Pancreas (tissue), 10 donors: Measurements from ENCODE around the gene AMACR. TPM values are rescaled to one million over a fixed set of nuclear protein-coding genes. Genes with fewer than 3 reads are reported as not detected.
A peak's percentile ranks its signal among the peaks of the same experiment; 100 is the strongest.

Experiments used
- ATAC-seq, 4 donors: fragments of 200-7000 bp; cut with Tn5 transposase; one replicate each; pipeline versions ENCODE4 v1.8.0 to v1.9.1; 2020; ENCODE audit warnings: mild to moderate bottlenecking in 4 of 4, moderate library complexity in 4 of 4
- DNase-seq, 6 donors: peaks; one replicate each; pipeline ENCODE4 v3.0.0-alpha.2; 2020
- FAIRE-seq: peaks from 2 replicates; lab custom pipeline; 2012; peaks lifted over from hg19 to GRCh38; lab: Jason Lieb, UNC
- H3K27ac ChIP-seq, 4 donors: fragments of 200-600 bp; sonication (generic); 1 replicate in 3 of 4; 2 replicates in 1 of 4; pipeline versions ENCODE4 v1.5.0 to v1.8.0; 2020
- H3K27me3 ChIP-seq, 4 donors: fragments of 200-600 bp; one replicate each; pipeline ENCODE4 v1.8.0; 2021
- H3K36me3 ChIP-seq, 3 donors: fragments of 200-600 bp; sonication (generic) in 1 of 3; one replicate each; pipeline versions ENCODE4 v1.5.0 to v1.8.0; 2020 to 2021
- H3K4me1 ChIP-seq, 3 donors: fragments of 200-600 bp; one replicate each; pipeline ENCODE4 v1.8.0; 2021
- H3K4me3 ChIP-seq, 4 donors: fragments of 200-600 bp; sonication (generic) in 2 of 4; one replicate each; pipeline versions ENCODE4 v1.5.0 to v1.8.0; 2020 to 2021
- H3K9me3 ChIP-seq, 4 donors: fragments of 200-600 bp; one replicate each; pipeline ENCODE4 v1.8.0; 2021
- CTCF ChIP-seq, 4 donors: fragments of 200-600 bp; sonication (generic) in 3 of 4; IDR thresholded peaks; one replicate each; pipeline versions ENCODE4 v1.5.0 to v1.8.0; 2021; ENCODE audit warnings: antibody characterized with exemption in 4 of 4
- WGBS, 2 donors: extraction: QIAGEN DNeasy Blood & Tissue Kit; methylation state at CpG; one replicate each; pipeline ENCODE4 v1.1.7; 2013; 5-methylcytosine and 5-hydroxymethylcytosine counted together
- intact Hi-C, 3 donors: fragments of 100-400 bp; cut with DNase I; formaldehyde crosslinking; loops; one replicate each; pipeline versions ENCODE4 v1.11.1 to v1.14.2; 2022
- polyA plus RNA-seq, 2 donors: library from polyadenylated mRNA; stranded (reverse); fragments of 200-250 nt; gene quantifications; one replicate each; pipeline ENCODE4 v1.2.3, GENCODE V29; 2013
- total RNA-seq, 6 donors: library from RNA; stranded (reverse); fragmentation: NEBNext Ultra II Directional in 4 of 6; extraction: Animal tissue kit (Norgen Biotek cat#: 25700) in 4 of 6; gene quantifications; one replicate each; pipeline versions ENCODE4 v1.2.1 to v1.2.4, GENCODE V29; 2021 to 2023
- donor health status: healthy with polysubstance abuse.
- donor health status: DM: no; HTN: no; CAD: no; lungs with moderate emphysema.
- donor health status: DM: no; HTN: no; CAD: no.
- donor health status: control.
- donor health status: control.
- donor health status: Bipolar disorder and iron deficiency.
- donor health status: DM: yes; HTN: yes; CAD: no.
- donor health status: DM: no; HTN: no; CAD: no.
- donor health status: DM: no; HTN: no; CAD: no.
- donor health status: DM: yes; HTN: yes; CAD: no.

Gene AMACR
- total and polyA plus RNA-seq, 8 donors, result 4.4 to 15.1 (median 10.1) TPM

DNA sequence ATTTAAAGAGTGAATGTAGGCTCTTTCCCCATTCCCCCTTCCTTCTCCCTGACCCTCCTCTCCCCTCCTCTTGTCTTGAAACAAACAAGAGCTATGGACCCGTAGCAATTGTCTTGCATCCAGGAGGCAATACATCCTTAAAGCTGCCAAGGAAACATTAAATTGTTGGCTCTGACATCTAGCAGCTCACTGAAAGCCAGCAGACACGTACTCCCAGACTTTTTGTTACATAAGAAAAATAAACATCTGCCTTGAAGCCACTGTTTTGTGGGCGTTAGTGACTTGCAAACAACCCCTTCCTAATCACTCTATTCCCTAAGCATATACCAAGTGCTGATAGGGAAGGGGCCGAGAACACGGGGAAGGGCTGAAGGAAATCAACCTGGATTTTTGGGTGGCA is 32.0 kb downstream of the AMACR start:
- peak in 1 of 4 donors; percentile 18 for ATAC-seq
- no peak for DNase-seq
- FAIRE-seq, result no peak

DNA sequence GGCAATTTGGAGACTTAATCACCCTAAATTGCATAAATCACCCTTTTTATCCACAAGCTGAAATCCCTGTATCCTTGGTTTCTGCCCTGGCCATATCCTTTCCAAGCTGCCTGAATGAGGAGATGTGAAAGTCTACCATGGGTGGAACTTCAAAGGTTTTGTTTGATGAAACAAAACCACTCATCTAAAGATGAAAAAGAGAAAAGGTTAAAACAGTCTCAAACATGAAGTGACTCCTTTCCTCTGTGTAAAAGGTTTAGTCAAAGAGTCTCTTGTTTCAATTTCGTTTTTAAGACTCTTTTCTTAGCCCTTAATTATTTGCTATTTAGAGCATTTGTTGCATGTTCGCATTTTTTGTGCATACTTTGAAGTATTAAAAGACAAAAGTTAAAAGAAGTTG is 34.6 kb downstream of the AMACR start:
- Histone ChIP-seq H3K27me3 (no peaks in the 10 kb centered on the region), H3K9me3 (no peaks in the 10 kb centered on the region), H3K4me1 (no peaks in the 10 kb centered on the region), H3K36me3 (no peaks in the 10 kb centered on the region), H3K27ac (no peak overlapping the region), H3K4me3 (no peak overlapping the region)
- ATAC-seq (no peak), FAIRE-seq (no peak), DNase-seq (no peak)
- WGBS, 2 donors, result 58 to 65% methylated on average over 2 of the region's 2 CpGs
- intact Hi-C loops, result no loop called here
- TF ChIP-seq CTCF (IDR thresholded peaks at IDR 0.05), result no peak

More for the DNA sequence above, 32.0 kb downstream of the AMACR start:
- intact Hi-C loops, result no loop called here
- no peak overlapping the region for H3K27ac ChIP-seq
- H3K4me1 ChIP-seq, result peaks cover 0 to 3% (median 0%) of the 10 kb centered on the region in 3 donors
- no peaks in the 10 kb centered on the region for H3K27me3 ChIP-seq
- 38 to 46% methylated on average over 5 of the region's 5 CpGs for WGBS, 2 donors
- TF ChIP-seq CTCF (IDR thresholded peaks at IDR 0.05), result no peak
- H3K9me3 ChIP-seq, result no peaks in the 10 kb centered on the region
- H3K4me3 ChIP-seq, result no peak overlapping the region
- H3K36me3 ChIP-seq, result no peaks in the 10 kb centered on the region

DNA sequence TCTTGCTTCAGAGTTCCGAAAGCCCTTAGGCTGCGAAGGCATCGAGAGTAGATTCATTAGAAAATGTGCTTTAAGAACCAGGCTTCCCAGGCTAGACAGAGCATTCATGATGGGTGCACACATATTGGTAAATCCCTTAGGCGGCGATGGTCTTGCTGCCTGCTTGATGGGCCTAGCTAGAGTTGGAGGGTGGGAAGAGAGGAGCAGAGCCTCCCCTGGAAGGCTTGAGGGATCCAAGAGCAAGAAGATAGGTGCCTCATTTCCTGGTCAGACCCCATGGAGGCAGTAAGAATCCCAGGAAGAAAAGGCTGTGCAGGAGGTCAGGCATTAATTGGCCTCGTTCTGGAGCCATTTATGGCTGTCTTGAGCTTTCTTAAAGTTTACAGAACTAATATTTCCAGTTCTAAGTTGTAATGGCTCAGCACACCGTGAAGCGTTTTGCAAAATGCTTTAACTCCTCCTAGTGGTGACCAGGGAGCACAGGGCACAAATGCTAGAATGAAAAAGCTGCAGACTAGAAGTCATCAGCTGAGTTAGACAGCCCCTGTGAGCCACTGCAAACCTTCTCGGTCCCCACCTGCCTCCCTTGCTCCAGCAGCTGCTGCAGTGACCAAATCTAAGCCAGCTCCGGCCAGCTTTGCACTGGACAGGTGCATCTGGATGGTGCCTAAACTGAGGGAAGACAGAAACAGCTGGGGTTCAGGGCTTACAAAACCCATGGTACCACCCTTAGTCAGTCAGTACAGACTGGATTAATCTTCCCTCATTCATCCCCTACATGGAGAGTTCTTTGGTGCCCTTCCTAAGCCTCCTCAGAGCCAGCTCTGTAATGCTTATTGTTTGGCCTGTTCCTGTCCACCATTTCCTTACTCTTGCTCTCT is 38.0 kb downstream of the AMACR start:
- intact Hi-C loops, result loop anchor here in 1 of 3 donors (10.0 kb wide), 1 partner anchor 535 kb away; no protein-coding TSS in a partner anchor
- Histone ChIP-seq H3K36me3 (no peaks in the 10 kb centered on the region), H3K27me3 (no peaks in the 10 kb centered on the region), H3K4me3 (no peak overlapping the region), H3K27ac (no peak overlapping the region), H3K9me3 (no peaks in the 10 kb centered on the region), H3K4me1 (no peaks in the 10 kb centered on the region)
- FAIRE-seq (no peak), ATAC-seq (peak; percentile 68 to 92 (median 89)), DNase-seq (peak in 3 of 6 donors; percentile 6 to 49 (median 21))
- TF ChIP-seq CTCF (IDR thresholded peaks at IDR 0.05), result peak; percentile 19 to 61 (median 40)
- 48% methylated on average over 10 of the region's 10 CpGs for WGBS, 2 donors

GRCh38 chr5:33968211-33969005 is 39.4 kb downstream of the AMACR start:
- H3K9me3 ChIP-seq, result no peaks in the 10 kb centered on the region
- DNase-seq (no peak), ATAC-seq (peak in 2 of 4 donors; percentile 28 to 35), FAIRE-seq (no peak)
- no peak overlapping the region for H3K27ac ChIP-seq
- no peaks in the 10 kb centered on the region for H3K36me3 ChIP-seq
- H3K4me1 ChIP-seq, result no peaks in the 10 kb centered on the region
- H3K27me3 ChIP-seq, result no peaks in the 10 kb centered on the region
- intact Hi-C loops, result loop anchor here in 1 of 3 donors (10.0 kb wide), 1 partner anchor 534 kb away; no protein-coding TSS in a partner anchor
- TF ChIP-seq CTCF (IDR thresholded peaks at IDR 0.05), result no peak
- no peak overlapping the region for H3K4me3 ChIP-seq
- WGBS, 2 donors, result 52 to 60% methylated on average over 3 of the region's 3 CpGs
